Stimulated activated CD8-positive, alpha-beta memory T cell treated with anti-CD3 and anti-CD28 coated beads, Interleukin-2, amount 100 ng/mL, for 48 hours (primary cell): ENCODE measurements around the gene HDAC3.

Experiments
- DNase-seq, 2 donors: peaks; one replicate each; pipeline ENCODE4 v3.0.0-alpha.2; 2020; ENCODE audit warnings: low read depth in 2 of 2

HDAC3 gene

GRCh38 chr5:141657937-141658545 lies 21.4 kb upstream of the HDAC3 start:
- no peak for DNase-seq

- no peak for DNase-seq
Measured at GRCh38 chr5:141657404-141657803, 20.8 kb upstream of the HDAC3 start.

GRCh38 chr5:141656396-141656795 lies 19.7 kb upstream of the HDAC3 start:
- no peak for DNase-seq

- DNase-seq = no peak
Measured at GRCh38 chr5:141655020-141655419, 18.4 kb upstream of the HDAC3 start.

- no peak for DNase-seq
Measured at GRCh38 chr5:141654298-141654697, 17.6 kb upstream of the HDAC3 start.

- no peak for DNase-seq
Measured at GRCh38 chr5:141651728-141652105, 15.1 kb upstream of the HDAC3 start.

- DNase-seq = peak; percentile 82
Measured at GRCh38 chr5:141650851-141651727, 14.4 kb upstream of the HDAC3 start, which contains the start of gene FCHSD1. TSS of gene FCHSD1 (minus strand) at chr5:141651418. CDS start at chr5:141651368, 50 bp downstream.

GRCh38 chr5:141649972-141650371 lies 13.3 kb upstream of the HDAC3 start:
- DNase-seq = no peak

GRCh38 chr5:141649056-141649688 lies 12.5 kb upstream of the HDAC3 start:
- no peak for DNase-seq

- no peak for DNase-seq
Measured at GRCh38 chr5:141647851-141648250, 11.2 kb upstream of the HDAC3 start.

GRCh38 chr5:141647242-141647641 lies 10.6 kb upstream of the HDAC3 start:
- DNase-seq = no peak

- DNase-seq = no peak
Measured at GRCh38 chr5:141646026-141646425, 9.4 kb upstream of the HDAC3 start.

- no peak for DNase-seq
Measured at GRCh38 chr5:141641634-141642267, 5.1 kb upstream of the HDAC3 start.

GRCh38 chr5:141640698-141641097 lies 4.0 kb upstream of the HDAC3 start:
- no peak for DNase-seq

GRCh38 chr5:141640051-141640415 lies 3.4 kb upstream of the HDAC3 start:
- no peak for DNase-seq

- DNase-seq = no peak
Measured at GRCh38 chr5:141639357-141640050, 2.9 kb upstream of the HDAC3 start.

GRCh38 chr5:141638771-141639170 lies 2.1 kb upstream of the HDAC3 start:
- no peak for DNase-seq

GRCh38 chr5:141637767-141638419 lies 1.2 kb upstream of the HDAC3 start:
- DNase-seq = peak; percentile 38 to 50

GRCh38 chr5:141637123-141637766 lies 596 bp upstream of the HDAC3 start:
- peak; percentile 30 to 42 for DNase-seq

GRCh38 chr5:141636106-141636412 lies 590 bp downstream of the HDAC3 start:
- no peak for DNase-seq

- no peak for DNase-seq
Measured at GRCh38 chr5:141635646-141636045, 1.0 kb downstream of the HDAC3 start.
